GM19240 (cell line): Measurements from ENCODE around the gene ELMOD3.
A peak's percentile ranks its signal among the peaks of the same experiment; 100 is the strongest.
"Not testable (repeated sequence)": the region's sequence is repeated elsewhere in the genome, so short reads cannot be mapped to it uniquely, and the experiment has no call there.

Experiments
- DNase-seq: peaks from one replicate; pipeline ENCODE4 v3.0.0; 2011; ENCODE audit warnings: low spot score; ENCODE audit not compliant: insufficient read length

ELMOD3 gene

DNA sequence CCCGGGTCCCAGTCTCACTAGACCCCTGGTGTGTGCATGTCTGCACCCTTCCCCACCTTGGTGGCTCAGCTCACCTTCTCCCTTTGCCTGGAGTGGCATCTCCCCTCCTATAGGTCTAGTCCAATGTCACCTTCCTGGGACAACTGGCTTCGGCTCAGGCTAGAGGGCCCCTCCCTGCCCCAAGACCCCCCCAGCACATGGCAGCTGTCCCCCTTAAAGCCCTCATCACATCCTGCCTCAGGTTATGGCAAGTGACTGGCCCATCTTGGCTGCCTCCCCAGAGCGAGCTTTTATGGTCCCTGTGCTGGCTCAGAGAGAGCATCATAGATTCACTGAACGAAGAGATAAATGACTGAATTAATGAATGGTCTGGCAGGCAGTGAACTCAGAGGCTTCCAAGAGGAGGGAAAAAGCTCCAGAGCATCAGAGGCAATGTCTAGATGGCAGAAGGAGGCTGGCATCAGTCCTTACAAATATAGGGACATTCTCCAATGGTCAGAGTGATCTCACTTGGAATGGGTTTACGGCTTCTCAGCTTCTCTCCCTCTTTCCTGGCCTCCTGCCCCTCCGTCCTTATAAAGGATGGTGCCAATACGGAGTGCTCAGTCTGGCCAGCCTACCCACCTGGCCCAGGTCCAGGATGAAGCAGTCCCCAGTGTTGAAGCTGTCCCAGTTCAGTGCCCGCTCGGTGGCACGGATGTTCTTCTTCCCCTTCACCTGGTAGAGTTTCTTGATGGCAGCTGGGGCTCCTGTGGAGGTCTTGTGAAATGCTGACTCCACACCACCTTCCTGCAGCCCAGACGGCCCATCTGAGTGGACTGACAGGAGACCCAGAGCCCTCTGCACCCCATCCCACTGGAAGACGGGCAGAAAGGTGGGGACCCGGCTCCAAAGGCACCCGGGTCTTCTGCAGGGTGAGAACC lies 46.2 kb downstream of the ELMOD3 start:
- no peak for DNase-seq

- DNase-seq, result no peak
These were observed 46.9 kb downstream of the ELMOD3 start for GRCh38 chr2:85401464-85401805.

DNA sequence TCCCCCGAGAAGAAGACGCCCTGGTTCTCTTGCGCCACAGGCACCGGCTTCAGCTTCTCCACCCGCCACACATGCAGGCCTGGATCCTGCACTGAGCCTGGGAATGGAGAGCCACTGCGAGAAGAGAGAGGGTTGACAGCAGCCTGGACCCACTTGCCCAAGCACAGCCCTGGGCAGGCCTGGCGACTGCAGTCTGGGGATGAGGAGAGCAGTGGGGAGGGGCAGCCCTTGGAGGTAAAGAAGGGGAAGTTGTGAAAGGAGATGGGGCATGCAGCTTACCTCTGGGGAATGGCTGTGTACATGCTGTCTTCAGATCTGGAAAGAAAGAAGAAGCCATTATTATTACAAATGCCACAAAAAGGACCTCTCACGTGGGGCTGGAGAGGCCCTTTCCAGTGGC lies 47.3 kb downstream of the ELMOD3 start:
- no peak for DNase-seq

GRCh38 chr2:85405201-85406059 lies 50.9 kb downstream of the ELMOD3 start:
- DNase-seq, result no peak

GRCh38 chr2:85409845-85410583 lies 55.4 kb downstream of the ELMOD3 start, which contains the start of gene CAPG:
Gene CAPG, minus strand, starts transcription at chr2:85410366. Its CDS starts 8,221 bp downstream, at chr2:85402145.
- DNase-seq, result peak; percentile 55

GRCh38 chr2:85410584-85411404 lies 56.2 kb downstream of the ELMOD3 start:
- no peak for DNase-seq

- DNase-seq, result no peak
These were observed 56.8 kb downstream of the ELMOD3 start for GRCh38 chr2:85411405-85411748.

GRCh38 chr2:85413592-85414420 lies 59.2 kb downstream of the ELMOD3 start:
- DNase-seq, result no peak

DNA sequence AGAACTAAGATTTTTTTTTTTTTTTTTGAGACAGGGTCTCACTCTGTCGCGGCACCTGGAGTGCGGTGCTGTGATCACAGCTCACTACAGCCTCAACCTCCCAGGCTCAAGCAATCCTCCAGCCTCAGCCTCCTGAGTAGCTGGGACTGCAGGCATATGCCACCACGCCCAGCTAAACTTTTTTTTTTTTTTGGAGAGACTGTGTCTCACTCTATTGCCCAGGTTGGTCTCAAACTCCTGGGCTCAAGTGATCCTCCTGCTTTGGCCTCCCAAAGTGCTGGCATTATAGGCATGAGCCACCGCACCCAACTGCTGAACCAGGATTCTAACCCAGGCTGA lies 59.8 kb downstream of the ELMOD3 start:
- not testable (repeated sequence) for DNase-seq

DNA sequence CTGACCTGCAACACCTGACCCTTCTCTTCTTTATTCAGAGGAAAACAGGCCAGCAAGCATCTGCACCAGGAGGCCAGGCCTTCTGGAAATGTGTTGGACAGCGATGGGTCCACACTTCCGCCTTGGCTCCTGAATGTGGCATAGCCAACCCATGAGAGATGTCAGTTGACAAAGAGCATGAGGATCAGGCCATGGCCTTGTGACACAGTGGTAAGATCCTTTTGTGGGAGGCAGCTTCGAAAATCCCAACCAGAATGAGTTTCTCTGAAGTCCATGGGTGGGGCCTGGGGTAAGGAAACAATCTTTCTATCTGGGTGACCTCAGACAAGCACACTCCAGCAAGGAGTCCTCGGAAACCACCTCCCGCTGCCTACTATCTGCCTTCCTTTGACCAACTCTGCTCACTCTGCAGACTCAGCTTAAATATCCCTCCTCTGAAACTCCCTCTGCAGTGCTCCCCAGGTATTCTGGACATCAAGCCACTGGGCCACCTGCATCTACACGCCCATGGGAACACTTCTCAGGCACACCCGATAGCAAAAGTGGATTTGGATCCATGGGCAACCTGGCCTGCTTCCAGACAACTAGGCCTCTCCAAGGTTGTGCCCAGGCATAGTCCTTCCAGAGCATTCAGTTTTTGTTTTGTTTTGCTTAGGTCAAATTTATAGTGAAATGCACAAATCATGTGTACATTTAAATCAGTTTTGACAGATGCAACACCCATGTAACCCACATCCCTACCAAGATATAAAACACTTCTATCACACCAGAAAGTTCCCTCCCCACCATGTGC lies 60.4 kb downstream of the ELMOD3 start:
- no peak for DNase-seq

DNA sequence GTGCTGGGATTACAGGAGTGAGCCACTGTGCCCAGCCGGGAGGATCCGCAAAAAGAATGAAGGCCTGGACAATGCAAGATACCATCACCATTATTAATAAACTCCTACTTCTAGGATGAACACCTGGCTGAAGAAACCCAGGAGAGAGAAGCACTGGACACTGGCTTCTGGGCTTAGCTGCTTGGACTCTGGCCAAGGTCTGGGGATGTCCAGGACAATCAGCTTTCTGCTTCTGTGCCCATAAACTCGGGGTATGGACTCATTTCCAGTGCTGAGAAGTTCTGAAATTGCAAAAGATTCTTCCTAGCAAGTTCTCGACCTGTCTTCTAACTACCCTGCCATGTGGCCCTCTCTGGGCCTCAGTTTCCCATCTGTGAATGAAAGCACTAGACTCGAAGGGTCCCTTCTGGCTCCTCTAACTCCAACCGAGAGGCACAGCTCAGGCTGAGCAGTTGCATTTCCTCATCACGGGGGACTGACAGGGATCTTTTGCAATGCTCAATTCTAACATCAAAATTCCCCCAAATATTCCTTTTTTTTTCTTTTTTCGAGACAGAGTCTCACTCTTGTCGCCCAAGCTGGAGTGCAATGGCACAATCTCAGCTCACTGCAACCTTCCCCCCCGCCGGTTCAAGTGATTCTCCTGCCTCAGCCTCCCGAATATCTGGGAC lies 61.5 kb downstream of the ELMOD3 start:
- no peak for DNase-seq

DNA sequence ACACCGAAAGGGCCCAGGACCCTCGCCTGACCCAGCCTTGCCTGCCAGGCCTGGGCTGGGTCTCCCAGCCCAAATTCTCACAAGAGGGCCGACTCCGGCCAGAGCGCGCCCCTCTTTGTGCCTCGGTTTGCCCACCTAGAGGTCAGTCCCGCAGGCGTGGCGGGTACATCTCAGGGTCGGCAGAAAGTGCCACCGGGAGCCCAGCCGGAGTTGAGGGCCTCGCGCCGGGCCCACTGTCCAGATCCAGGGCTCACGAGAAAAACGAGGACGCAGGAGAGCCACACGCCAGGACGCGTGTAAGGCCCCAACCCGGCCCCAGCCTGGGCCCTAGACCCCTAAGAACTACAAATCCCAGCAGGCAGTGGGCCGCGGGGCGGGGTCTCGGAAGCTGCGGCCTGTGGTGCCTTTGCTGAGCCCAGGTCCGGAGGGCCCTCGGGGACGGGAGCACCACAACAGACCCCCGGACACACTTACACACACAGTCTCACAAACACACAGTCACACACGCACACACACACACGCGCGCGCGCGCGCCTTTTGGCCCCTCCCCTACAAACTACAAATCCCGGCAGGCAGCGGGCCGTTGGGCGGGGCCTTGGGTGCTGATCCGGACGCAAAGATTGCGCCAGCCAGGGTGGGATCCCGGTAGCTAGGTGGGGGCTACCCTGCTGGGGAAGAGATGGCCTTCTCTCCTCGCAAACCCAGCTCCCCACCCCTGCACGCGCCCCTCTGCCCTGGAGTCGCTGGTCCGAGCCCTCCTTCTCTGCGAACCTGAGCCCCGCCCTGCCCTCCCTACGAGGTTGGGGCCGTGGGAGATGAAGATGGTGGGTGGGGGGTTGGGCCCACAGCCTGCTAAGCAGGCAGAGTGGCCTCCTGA lies 63.8 kb downstream of the ELMOD3 start, which contains the start of gene SH2D6:
TSS of gene SH2D6 (plus strand) at position 583 of the 877 bp plus-strand sequence. CDS start 10,752 bp downstream, outside the sequence.
- DNase-seq, result peak; percentile 83

DNA sequence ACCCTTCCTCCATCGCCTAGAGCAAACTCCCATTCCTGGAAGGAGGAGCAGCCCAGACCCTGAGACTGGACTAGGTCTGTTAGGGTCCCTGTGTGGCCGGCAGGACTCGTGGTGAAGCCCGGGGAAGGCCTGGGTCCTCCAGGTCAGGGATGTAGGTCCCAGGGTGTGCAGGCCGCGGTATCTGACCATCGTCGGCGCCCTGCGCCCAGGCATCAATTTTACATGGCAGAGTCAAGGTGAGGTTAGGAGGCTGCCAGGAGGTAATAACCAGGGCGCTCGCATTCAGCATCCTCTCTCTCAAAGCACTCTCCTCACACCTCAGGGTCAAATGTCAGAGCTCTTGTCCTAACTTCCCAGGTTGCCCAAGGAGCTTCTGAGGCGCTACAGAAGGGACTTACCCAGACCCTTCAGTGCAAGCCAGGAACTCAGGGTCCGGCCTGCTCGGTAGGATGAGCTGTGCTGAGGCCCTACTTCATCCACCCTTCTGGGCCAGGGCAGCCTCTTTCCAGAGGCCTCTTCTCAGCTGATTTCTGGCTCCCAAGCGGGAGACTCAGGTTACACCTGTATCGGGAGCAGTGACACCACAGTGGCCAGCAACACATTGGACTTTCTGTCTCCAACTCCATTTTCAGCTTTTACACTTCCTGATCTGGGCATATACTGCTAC lies 64.6 kb downstream of the ELMOD3 start:
- no peak for DNase-seq

DNA sequence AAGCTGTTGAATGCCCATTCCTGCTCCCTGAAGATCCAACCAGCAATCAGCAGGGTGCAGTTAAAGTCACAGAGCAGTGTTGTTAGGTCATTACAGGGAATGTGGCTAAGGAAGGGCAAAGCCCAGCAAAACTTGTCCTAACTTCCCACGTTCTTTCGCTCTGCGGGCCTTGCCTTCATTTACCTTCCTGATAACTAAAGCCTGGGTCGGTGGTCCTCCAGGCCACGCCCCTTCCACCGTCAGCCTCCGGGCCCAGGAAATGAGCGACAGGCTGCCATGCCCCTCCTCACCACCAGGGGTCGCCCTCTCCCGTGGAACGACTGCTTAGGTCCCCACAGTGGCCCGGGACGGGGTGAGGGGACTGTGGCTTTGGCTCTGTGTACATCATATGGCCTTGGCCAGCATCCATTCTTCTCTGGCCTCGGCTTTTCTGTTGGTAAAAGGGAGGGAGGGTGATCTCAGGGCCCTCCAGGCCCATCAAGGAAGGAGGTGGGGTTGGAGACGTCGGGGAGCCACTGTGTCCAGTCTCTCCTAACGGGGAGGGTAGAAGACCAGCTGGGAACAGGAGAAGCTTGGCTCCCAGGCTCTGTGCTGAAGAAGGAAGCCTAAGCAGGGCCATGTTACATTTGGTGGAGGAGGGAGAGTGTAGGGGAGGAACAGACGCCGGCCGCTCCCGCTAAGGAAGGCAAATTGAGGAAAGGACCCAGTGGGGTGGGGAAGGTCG lies 66.1 kb downstream of the ELMOD3 start:
- peak; percentile 88 for DNase-seq

GRCh38 chr2:85421260-85422071 lies 66.9 kb downstream of the ELMOD3 start:
- DNase-seq, result no peak
